Stimulated activated CD4-positive, alpha-beta T cell treated with anti-CD3 and anti-CD28 coated beads, TNF-alpha, amount 100 ng/mL, for 1 hour (primary cell): ENCODE measurements around the gene ZNF573.
"Not testable (repeated sequence)": the region's sequence is repeated elsewhere in the genome, so short reads cannot be mapped to it uniquely, and the experiment has no call there.

Source experiments
- DNase-seq, 3 donors: peaks; one replicate each; pipeline ENCODE4 v3.0.0-alpha.2; 2020; ENCODE audit warnings: low read depth in 3 of 3, low spot score in 1 of 3

Gene ZNF573

DNA sequence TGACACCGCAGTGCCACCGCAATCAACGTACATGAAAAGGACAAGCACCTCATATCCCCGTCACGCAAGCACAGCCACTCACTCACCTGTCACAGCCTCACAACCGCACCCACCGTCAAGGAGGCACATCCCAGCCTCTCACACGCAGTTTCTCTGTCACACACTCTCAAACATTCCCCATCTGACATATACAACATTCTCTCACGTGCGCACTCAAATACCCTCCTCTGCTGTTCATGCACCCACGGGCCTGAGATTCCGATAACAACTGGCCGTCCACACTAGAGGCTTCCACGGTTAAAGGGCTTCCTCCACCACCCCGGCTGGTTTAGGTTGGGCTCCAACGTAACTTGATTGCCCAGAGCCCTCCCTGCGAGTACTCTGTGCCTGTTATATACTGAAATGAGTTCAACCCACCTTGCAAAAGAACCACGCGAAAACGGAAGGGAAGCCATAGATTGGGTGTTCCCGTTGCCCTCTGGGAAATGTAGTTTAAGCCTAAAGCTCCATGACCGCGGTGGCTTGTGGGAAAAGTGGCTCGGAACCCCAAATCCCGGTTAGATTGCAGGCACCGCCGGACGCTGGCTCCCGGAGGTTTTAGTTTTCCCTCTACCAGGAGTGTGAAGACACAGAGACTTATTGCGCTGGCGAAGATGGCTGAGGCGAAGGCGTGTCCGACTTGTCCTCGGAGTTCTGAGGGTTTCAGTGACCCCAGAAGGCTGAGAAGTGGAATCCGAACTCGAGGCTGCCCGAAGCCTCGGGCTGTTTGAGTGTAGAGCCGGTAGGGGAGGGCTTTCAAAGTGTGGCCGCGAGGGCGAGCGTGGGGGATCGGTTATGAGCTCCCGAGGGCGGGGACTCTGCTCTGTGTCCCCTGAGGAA lies at the start of gene ZNF573:
TSS of gene ZNF573 (minus strand) at position 460 of the 879 bp plus-strand sequence. CDS start 5,857 bp downstream, outside the sequence.
- DNase-seq: peak; percentile 43 to 54 (median 45)

DNA sequence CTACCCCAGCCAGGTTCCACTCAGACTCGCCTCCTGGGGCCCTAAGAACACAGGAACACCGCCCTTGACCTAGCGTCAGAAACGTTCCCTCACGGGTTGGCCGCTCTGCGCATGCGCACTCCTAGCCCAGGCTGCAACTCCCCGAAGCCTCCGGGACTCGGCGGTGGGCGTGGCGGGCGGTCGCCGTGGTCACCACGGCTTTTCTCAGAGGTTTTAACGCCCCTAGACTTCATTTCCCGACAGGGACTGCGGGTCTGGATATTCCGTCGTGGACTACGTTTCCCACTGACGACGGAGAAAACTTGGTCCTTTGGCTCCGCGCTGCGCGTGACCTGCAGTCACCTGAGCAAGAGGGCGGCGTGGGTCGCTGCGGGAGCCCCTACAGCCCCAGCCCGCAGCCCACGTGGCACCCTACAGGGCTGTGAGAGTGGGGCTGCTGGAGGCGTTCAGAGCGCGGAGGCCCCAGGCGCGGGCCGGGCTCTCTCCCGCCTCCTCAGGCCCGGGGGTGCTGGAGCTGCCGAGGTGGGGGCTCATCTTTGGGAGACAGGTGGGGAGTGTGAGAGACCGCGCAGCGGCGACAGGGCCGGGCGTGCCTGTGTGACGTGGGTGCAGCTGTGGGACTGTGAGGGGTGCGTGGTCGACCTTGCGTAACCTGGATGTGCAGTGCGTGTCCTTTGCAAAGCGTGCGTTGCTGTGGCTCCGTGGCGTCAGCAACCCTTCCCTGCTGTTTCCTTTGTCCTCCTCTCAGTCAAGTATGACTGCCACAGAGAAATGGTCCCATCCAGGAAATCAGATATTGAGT lies 38.0 kb upstream of the ZNF573 start:
- peak in 2 of 3 donors; percentile 2 to 8 for DNase-seq

DNA sequence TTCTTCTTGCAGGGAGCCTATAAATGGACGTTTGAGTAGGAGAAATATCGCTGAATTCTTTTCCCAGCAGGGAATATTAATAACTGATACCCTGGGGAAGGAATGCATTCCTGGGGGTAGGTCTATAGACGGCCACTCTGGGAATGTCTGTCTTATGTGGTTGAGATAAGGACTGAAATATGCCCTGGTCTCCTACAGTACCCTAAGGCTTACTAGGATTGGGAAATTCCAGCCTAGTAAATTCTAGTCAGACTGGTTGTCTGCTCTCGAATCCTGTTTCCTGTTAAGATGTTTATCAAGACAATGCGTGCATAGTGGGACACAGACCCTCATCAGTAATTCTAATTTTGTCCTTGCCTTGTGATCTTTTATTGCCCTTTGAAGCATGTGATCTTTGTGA lies 36.2 kb upstream of the ZNF573 start:
- not testable (repeated sequence) for DNase-seq

DNA sequence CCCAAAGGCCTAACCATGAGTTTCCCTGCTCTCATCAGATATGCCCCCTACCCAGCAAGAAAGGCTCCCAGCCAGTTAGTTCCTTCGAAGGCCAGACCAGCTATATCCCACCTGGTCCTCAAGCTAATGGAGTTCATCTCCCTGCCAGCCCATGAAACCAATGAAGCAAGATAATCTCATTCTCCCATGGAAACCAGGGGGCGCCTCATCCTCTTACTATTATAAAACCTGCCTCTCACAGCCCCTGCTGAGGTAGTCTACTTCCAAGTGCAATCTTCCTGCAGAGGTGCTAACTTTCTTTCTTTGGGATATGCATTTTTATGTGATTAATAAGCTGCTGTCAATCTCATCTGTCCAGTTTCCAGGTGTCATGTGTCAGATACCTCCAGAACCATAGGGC lies 34.0 kb upstream of the ZNF573 start:
- no peak for DNase-seq

DNA sequence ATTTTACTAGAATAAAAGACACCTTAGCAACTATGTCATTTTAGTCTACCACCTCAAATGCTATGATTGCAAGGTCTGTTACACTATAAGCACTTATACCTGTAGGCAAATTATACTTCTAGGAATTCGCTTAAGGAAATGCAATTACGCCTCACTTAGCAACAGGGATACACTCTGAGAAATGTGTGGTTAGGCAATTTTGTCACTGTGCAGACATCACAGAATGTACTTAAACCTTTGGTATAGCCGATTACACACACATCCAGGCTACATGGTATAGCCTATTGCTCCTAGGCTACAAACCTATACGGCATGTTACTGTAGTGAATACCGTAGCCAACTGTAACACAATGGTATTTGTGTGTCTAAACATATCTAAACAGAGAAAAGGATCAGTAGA lies 30.0 kb upstream of the ZNF573 start:
- DNase-seq: no peak

DNA sequence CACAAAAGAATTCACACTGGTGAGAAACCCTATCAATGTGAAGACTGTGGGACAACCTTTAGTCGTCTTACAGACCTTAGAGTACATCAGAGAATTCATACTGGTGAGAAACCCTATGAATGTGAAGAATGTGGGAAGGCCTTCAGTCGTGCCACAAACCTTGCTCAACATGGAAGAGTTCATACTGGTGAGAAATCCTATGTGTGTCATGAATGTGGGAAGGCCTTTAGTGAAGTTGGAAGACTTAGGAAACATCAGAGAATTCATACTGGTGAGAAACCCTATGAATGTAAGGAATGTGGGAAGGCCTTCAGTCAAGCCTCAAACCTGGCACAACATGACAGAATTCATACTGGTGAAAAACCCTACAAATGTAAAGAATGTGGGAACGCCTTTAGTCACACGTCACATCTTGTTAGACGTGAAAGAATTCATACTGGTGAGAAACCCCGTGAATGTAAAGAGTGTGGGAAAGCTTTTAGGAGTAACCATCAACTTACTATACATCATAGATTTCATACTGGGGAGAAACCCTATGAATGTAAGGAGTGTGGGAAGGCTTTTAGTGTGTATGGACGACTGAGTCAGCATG lies 24.0 kb upstream of the ZNF573 start:
- no peak for DNase-seq

DNA sequence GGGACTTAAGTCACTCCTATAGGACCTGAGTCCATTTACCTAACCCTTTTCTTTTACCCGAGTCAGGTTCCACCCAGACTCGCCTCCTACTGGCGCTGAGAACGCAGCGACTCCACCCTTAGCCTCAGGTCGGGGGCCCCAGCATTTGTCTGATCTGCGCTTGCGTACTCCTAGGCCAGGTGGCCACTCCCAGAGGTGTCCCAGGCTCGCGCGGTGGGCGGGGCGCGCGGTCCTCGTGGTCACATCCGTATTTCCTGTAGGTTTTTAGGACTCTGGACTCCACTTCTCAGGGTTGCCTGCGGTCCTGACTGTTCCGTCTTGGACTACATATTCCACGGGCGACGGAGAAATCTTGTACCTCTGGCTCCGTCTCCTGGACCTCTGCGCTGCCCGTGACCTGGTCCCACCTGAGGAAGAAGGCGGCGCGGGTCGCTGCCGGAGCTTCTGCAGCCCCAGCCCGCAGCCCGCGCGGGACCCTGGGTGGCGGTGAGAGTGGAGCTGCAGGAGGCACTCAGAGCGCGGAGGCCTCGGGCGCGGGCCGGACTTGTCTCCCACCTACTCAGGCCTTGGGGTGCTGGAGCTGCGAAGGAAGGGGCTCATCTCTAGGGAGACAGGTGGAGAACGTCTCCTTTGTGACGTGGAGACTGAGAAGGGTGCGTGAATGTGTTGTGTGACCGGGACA lies 11.0 kb upstream of the ZNF573 start:
- DNase-seq: no peak

DNA sequence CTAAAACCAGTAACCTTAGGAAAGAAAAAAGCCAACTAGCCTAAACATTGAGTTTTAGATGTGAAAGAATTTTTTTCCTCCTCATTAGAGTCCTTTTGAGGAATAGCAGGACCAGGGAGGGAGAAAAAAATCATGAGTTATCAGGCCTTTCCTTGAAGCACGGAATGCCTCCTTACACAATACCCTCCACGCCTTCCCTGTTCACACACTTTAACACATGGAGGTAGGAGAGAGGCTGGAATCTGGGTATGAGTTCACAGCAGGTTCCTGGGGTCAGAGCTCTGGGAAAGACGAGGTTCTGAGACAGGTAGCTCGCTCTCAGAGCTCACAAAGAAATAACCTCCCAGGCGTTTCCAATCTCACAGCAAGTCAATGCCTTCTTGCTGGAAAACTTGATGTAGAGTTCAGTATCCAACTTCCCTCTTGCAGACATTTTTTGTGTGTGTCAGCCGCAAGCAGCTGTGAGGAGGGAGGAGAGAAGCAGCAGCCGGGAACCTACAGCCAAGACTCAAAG lies 716 bp downstream of the ZNF573 start:
- no peak for DNase-seq

DNA sequence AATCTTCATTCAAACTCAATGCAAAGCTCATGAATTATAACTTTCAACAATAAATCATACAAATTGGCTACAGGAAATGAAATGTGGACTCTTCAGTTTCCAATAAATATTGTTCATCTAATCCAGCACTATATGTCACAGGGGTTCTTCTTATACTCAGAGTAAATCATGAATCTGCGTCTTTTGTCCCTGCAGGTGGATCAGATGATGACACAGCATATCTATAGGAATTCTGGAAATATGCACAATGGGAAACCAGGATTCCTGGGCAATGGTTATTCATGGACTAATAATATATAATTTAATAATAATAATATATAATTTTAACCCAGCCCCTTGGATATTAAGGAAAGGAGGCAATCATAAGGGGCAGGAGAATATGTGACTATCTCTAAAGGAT lies 8.4 kb downstream of the ZNF573 start:
- no peak for DNase-seq

DNA sequence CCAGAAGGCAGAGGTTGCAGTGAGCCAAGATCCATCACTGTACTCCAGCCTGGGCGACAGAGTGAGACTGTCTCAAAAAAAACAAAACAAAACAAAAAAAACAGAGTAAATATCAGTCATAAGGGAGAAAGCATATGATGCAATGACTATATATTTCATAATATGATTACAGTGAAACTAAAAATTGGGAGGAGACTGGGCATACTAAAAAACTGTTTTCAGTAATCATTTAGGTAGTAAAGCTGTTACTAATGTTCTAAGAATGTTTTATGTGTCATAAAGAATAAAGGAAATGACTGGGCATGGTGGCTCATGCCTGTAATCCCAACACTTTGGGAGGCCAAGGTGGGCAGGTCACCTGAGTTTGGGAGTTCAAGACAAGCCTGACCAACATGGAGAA lies 15.9 kb downstream of the ZNF573 start:
- DNase-seq: no peak

DNA sequence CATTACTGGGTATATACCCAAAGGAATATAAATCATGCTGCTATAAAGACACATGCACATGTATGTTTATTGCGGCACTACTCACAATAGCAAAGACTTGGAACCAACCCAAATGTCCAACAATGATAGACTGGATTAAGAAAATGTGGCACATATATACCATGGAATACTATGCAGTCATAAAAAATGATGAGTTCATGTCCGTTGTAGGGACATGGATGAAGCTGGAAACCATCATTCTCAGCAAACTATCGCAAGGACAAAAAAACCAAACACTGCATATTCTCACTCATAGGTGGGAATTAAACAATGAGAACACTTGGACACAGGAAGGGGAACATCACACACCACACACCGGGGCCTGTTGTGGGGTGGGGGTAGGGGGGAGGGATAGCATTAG lies 21.7 kb downstream of the ZNF573 start:
- DNase-seq: not testable (repeated sequence)

DNA sequence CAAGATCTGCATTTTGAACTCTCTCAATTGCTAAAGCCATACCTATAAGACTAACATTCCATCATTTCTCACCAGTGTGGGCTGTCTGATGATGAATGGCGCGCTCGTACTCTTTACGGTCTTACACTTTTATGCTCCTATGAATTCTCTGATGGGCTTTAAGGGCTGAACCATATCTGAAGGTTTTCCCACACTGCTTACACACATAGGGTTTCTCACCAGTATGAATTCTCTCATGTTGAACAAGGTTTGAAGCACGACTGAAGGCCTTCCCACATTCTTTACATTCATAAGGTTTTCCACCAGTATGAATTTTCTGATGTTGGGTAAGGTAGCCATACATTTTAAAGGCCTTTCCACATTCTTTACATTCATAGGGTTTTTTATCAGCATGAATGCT lies 41.0 kb downstream of the ZNF573 start:
- DNase-seq: no peak

DNA sequence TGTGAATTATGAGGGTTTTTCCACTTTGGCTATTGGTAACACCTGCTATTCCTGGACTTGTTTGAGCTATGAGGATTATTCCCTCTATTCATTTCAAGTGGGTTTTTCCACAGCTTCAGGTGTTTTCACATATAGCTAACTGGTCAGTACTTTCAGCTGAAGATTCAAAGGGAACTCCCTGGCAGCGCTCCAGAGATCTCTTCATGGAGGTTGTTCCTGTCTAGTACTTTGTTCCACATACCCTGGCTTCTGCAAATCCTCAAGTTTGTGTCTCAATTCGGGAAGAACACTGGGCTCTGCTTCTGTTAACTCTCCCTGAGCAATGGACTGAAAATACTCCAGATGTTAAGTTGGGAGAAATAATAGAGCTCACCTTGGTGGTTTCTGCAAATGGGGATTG lies 54.2 kb downstream of the ZNF573 start:
- no peak for DNase-seq

DNA sequence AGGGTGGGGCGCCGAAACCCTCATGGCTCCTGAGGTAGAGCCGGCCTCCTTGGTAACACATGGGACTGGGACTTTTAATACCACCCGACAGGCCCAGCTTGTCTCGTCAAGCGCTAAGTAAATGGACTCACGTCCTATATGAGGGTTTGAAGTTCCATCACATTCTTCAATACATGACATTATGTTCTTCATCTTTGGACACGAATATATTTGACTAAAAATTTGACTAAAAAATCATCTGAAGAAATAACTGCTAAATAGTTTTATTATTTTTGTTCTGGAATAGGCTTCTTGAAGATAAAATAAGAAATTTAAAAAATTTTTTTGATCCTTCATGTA lies 59.5 kb downstream of the ZNF573 start:
- no peak for DNase-seq

DNA sequence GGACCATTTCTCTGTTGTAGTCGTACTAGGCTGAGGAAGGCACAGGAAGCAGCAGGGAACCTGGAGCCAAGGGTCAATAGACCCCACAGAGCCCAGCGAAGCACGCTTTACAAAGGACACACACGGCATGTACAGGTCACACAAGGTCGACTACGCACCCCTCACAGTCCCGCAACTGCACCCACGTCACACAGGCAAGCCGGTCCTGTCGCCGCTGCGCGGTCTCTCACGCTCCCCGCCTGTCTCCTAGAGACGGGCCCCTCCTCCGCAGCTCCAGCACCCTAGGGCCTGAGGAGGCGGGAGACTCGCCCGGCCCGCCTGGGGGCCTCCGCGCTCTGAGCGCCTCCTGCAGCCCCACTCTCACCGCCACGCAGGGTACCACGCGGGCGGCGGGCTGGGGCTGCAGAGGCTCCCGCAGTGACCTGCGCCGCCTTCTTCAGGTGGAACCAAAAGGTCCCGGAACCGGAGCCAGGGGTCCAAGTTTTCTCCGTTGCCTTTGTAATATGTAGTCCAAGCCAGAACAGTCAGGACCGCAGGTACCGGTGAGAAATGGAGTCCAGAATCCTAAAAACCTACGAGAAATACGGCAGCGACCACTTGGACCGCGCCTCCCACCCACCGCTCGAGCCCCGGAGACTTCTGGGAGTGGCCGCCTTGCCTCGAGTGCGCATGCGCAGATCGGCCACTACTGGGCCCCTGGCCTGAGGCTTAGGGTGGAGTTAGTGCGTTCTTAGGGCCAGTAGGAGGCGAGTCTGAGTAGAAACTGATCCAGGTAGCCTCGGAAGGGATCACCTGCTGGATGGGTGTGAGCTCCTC lies 60.1 kb downstream of the ZNF573 start, which contains the start of gene ZNF607:
TSS of gene ZNF607 (minus strand) at position 651 of the 816 bp plus-strand sequence. CDS start 8,143 bp downstream, outside the sequence.
- DNase-seq: peak; percentile 51 to 73 (median 67)

DNA sequence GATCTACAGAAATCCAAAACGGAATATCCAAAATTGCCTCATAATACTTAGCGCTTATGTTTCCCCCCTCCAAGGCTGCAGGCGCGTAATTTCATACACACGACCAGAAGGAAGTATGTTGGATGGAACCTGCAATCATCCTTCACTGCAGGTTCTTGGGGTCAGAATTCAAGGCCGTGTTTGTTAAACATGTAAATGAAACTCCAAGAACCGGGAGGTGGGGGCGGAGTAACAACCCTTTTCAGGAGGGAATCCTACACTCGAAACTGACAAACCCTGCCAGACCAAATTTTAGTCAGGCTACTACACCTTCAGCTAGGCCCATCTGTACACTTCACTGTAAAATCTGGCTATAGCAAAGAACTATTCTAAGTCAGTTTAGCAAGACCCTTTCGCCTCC lies 61.1 kb downstream of the ZNF573 start:
- no peak for DNase-seq

DNA sequence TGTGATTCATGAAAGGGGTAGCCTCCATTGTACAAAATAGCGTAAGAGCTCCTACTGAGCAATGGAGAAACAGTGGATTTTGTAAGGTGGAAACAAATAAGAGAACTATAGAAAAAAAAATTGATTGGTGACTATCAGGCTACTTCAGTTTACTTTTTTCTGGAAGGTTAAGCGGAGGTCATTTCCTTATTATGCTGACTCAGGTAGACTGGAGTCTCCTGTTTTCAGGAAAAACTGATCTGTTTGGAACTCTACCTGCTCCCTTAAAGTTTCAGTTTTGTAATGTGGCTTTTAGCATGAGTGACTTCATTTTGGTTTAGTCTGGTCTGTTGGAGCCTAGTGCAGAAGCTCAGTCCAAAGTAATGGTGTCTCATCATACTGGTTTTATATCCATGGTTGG lies 63.2 kb downstream of the ZNF573 start:
- DNase-seq: no peak

DNA sequence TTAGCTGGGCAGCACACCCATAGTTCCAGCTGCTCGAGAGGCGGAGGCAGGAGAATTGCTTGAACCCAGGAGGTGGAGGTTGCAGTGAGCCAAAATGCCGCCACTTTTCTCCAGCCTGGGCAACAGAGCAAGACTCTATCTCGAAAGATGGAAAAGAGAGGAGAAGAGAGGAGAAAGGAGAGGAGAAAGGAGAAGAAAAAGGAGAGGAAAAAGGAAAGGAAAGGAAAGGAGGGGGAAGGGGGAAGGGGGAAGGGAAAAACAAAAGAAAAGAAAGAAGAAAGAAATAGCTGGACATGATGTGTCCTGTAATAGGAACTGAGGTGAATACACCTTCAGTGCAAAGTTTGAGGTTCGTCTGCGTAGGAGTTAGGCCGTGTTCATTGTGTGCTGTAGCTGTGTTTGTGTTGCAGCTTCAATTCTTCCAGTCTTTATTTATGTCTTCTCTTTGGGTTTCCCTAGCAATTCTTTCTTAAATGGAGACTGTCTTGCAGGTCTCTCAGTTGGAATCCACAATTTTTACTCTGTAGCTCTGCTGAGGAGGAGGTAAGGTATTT lies 73.3 kb downstream of the ZNF573 start:
- no peak for DNase-seq

DNA sequence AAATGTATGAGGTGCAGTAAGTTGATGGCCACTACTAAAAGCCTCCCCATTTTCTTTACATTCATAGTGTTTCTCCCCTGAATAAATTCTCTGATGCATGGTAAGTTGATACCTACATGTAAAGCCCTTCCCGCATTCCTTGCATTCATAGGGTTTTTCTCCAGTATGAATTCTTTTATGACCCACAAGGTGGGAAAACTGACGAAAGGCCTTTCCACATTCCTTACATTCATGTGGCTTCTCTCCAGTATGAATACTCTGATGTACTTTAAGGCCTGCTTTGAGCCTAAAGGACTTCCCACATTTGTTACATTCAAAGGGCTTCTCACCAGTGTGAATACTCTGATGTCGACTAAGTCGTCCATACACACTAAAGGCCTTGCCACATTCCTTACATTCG lies 80.3 kb downstream of the ZNF573 start:
- no peak for DNase-seq

DNA sequence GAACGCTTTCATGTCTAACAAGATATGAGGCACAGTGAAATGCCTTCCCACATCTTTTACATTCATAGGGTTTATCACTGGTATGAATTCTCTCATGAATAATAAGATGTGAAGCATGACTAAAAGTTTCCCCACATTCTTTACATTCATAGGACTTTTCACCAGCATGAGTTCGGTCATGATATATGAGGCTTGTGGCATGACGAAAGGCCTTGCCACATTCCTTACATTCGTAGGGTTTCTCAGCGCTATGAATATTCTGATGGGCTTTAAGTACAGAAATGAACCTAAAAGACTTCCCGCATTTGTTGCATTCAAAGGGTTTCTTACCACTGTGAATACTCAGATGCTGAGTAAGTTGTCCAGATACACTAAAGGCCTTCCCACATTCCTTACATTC lies 81.2 kb downstream of the ZNF573 start:
- no peak for DNase-seq
